ENCODE data around the gene FARP2. TPM values are rescaled to one million over a fixed set of nuclear protein-coding genes. Genes with fewer than 3 reads are reported as not detected.
"Not testable (repeated sequence)": the region's sequence is repeated elsewhere in the genome, so short reads cannot be mapped to it uniquely, and the experiment has no call there.

The FARP2 gene
- total and polyA plus RNA-seq, 4 donors, result 5.8 to 30.9 (median 14.3) TPM

DNA sequence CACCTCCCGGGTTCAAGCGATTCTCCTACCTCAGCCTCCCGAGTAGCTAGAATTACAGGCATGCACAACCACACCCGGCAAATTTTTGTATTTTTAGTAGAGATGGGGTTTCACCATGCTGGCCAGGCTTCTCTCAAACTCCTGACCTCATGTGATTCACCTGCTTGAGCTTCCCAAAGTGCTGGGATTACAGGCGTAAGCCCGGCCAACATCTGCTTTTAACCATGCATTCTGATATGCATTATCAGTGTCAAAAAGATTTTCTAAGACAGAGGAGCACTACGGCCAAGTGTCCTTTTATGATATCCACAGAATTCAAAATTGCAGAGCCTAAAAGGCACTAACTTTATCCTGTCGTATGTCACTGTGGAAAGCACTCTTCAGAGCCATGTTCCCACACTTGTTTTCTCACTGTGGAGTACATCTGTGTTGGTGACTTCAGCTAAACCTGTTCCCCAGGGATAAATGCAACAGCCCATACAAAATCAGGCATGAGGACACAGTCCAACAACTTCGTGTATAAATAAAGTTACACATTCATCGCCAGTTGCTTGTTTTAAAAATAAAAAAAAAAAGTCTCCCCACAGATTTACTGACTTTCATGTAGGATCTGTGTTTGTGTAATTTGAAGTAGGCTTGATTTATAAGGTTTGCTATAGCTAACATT lies 95.9 kb downstream of the FARP2 start:
- 82% methylated on average over 10 of the region's 10 CpGs for WGBS
- no peaks in the 10 kb centered on the region for H3K27me3 ChIP-seq (ENCODE audit: control insufficient read depth in 4 of 4, insufficient read depth in 4 of 4, low read length in 3 of 4)
- TF ChIP-seq YY1 (IDR thresholded peaks at IDR 0.05) (no peak), JUND (IDR thresholded peaks at IDR 0.05) (no peak), SP1 (IDR thresholded peaks at IDR 0.05) (no peak), EGR1 (IDR thresholded peaks at IDR 0.05; ENCODE audit: low read depth in 2 of 2) (no peak), NR2F2 (IDR thresholded peaks at IDR 0.05) (no peak), FOXA2 (IDR thresholded peaks at IDR 0.05) (no peak), HNF4G (IDR thresholded peaks at IDR 0.05) (no peak), TAF1 (conservative IDR thresholded peaks at IDR 0.05) (no peak), FOXA1 (IDR thresholded peaks at IDR 0.05) (no peak), RAD21 (IDR thresholded peaks at IDR 0.05) (no peak), HNF4A (conservative IDR thresholded peaks at IDR 0.05) (no peak), RXRA (IDR thresholded peaks at IDR 0.05) (no peak), GABPA (IDR thresholded peaks at IDR 0.05 in 1 of 2, conservative IDR thresholded peaks at IDR 0.05 in 1 of 2) (no peak)
- TF ChIP-seq, protein P1, sequence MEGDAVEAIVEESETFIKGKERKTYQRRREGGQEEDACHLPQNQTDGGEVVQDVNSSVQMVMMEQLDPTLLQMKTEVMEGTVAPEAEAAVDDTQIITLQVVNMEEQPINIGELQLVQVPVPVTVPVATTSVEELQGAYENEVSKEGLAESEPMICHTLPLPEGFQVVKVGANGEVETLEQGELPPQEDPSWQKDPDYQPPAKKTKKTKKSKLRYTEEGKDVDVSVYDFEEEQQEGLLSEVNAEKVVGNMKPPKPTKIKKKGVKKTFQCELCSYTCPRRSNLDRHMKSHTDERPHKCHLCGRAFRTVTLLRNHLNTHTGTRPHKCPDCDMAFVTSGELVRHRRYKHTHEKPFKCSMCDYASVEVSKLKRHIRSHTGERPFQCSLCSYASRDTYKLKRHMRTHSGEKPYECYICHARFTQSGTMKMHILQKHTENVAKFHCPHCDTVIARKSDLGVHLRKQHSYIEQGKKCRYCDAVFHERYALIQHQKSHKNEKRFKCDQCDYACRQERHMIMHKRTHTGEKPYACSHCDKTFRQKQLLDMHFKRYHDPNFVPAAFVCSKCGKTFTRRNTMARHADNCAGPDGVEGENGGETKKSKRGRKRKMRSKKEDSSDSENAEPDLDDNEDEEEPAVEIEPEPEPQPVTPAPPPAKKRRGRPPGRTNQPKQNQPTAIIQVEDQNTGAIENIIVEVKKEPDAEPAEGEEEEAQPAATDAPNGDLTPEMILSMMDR (IDR thresholded peaks at IDR 0.05; ENCODE audit: low read depth, low read length, missing input control), result no peak
- TF ChIP-seq, protein P2, sequence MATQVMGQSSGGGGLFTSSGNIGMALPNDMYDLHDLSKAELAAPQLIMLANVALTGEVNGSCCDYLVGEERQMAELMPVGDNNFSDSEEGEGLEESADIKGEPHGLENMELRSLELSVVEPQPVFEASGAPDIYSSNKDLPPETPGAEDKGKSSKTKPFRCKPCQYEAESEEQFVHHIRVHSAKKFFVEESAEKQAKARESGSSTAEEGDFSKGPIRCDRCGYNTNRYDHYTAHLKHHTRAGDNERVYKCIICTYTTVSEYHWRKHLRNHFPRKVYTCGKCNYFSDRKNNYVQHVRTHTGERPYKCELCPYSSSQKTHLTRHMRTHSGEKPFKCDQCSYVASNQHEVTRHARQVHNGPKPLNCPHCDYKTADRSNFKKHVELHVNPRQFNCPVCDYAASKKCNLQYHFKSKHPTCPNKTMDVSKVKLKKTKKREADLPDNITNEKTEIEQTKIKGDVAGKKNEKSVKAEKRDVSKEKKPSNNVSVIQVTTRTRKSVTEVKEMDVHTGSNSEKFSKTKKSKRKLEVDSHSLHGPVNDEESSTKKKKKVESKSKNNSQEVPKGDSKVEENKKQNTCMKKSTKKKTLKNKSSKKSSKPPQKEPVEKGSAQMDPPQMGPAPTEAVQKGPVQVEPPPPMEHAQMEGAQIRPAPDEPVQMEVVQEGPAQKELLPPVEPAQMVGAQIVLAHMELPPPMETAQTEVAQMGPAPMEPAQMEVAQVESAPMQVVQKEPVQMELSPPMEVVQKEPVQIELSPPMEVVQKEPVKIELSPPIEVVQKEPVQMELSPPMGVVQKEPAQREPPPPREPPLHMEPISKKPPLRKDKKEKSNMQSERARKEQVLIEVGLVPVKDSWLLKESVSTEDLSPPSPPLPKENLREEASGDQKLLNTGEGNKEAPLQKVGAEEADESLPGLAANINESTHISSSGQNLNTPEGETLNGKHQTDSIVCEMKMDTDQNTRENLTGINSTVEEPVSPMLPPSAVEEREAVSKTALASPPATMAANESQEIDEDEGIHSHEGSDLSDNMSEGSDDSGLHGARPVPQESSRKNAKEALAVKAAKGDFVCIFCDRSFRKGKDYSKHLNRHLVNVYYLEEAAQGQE (IDR thresholded peaks at IDR 0.05), result no peak
- TF ChIP-seq, protein P3, sequence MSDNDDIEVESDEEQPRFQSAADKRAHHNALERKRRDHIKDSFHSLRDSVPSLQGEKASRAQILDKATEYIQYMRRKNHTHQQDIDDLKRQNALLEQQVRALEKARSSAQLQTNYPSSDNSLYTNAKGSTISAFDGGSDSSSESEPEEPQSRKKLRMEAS (IDR thresholded peaks at IDR 0.05), result no peak
- TF ChIP-seq, protein P4, sequence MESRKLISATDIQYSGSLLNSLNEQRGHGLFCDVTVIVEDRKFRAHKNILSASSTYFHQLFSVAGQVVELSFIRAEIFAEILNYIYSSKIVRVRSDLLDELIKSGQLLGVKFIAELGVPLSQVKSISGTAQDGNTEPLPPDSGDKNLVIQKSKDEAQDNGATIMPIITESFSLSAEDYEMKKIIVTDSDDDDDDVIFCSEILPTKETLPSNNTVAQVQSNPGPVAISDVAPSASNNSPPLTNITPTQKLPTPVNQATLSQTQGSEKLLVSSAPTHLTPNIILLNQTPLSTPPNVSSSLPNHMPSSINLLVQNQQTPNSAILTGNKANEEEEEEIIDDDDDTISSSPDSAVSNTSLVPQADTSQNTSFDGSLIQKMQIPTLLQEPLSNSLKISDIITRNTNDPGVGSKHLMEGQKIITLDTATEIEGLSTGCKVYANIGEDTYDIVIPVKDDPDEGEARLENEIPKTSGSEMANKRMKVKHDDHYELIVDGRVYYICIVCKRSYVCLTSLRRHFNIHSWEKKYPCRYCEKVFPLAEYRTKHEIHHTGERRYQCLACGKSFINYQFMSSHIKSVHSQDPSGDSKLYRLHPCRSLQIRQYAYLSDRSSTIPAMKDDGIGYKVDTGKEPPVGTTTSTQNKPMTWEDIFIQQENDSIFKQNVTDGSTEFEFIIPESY (IDR thresholded peaks at IDR 0.05), result no peak
- TF ChIP-seq, protein P5, sequence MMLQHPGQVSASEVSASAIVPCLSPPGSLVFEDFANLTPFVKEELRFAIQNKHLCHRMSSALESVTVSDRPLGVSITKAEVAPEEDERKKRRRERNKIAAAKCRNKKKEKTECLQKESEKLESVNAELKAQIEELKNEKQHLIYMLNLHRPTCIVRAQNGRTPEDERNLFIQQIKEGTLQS (IDR thresholded peaks at IDR 0.05), result no peak

DNA sequence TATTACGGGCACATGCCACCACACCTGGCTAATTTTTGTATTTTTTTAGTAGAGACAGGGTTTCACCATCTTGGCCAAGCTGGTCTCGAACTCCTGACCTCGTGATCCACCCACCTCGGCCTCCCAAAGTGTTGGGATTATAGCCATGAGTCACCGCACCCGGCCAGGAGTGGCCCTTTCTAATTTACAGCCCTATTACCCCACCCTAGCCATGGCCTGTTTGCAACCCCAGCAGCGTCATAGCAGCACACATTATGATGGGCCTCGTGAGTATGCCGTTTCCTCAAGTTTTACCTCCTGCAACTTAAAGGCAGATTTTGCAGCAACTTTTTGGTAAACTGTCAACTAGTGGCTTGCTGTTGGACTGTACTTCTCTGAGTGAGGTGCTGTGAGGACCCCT lies 97.8 kb downstream of the FARP2 start:
- not testable (repeated sequence) for H3K9ac ChIP-seq (ENCODE audit: low read depth in 1 of 2, low read length in 2 of 2); H3K4me3 ChIP-seq (ENCODE audit: low read depth in 1 of 3, low read length in 3 of 3); DNase-seq (ENCODE audit: low spot score); H3K27ac ChIP-seq (ENCODE audit: low read depth in 1 of 2, low read length in 2 of 2); H3K27me3 ChIP-seq (ENCODE audit: control insufficient read depth in 4 of 4, insufficient read depth in 4 of 4, low read length in 3 of 4); H3K36me3 ChIP-seq (ENCODE audit: control insufficient read depth in 4 of 4, insufficient read depth in 3 of 4, low read depth in 1 of 4, low read length in 3 of 4); H3K9me3 ChIP-seq (ENCODE audit: control insufficient read depth in 4 of 4, low read length in 3 of 4)
- H3K4me1 ChIP-seq (ENCODE audit: control insufficient read depth in 4 of 4, insufficient read depth in 4 of 4, low read length in 3 of 4), result peaks cover 0 to 14% (median 9%) of the 10 kb centered on the region in 4 donors
- 88% methylated on average over 9 of the region's 9 CpGs for WGBS

More for the DNA sequence above, 95.9 kb downstream of the FARP2 start:
- peaks cover 0 to 4% (median 3%) of the 10 kb centered on the region in 4 donors for H3K36me3 ChIP-seq (ENCODE audit: control insufficient read depth in 4 of 4, insufficient read depth in 3 of 4, low read depth in 1 of 4, low read length in 3 of 4)
- H3K4me3 ChIP-seq (ENCODE audit: low read depth in 1 of 3, low read length in 3 of 3), result no peak overlapping the region
- no peaks in the 10 kb centered on the region for H3K9me3 ChIP-seq (ENCODE audit: control insufficient read depth in 4 of 4, low read length in 3 of 4)
- DNase-seq (ENCODE audit: low spot score), result no peak
- H3K9ac ChIP-seq (ENCODE audit: low read depth in 1 of 2, low read length in 2 of 2), result no peak overlapping the region
- no peak overlapping the region for H3K27ac ChIP-seq (ENCODE audit: low read depth in 1 of 2, low read length in 2 of 2)
- peaks cover 0 to 14% (median 9%) of the 10 kb centered on the region in 4 donors for H3K4me1 ChIP-seq (ENCODE audit: control insufficient read depth in 4 of 4, insufficient read depth in 4 of 4, low read length in 3 of 4)

Measured in liver (tissue), 9 donors.